ENCODE measurements around the gene ERAL1. TPM values are rescaled to one million over a fixed set of nuclear protein-coding genes. Genes with fewer than 3 reads are reported as not detected.
"Not testable (repeated sequence)": the region's sequence is repeated elsewhere in the genome, so short reads cannot be mapped to it uniquely, and the experiment has no call there.

Gene ERAL1
- total RNA-seq, 2 experiments from 2014 or later: 51.5 to 74.8 TPM

- no peaks in the 10 kb centered on the region for H3K4me1 Mint-ChIP-seq
- POLR2A ChIA-PET: no interaction called here
- ATAC-seq (no peak), DNase-seq (no peak)
- CTCF ChIA-PET: interaction anchor here (1.1 to 2.0 kb wide), 3 partner anchors 34 to 250 kb away, joined by 3 to 6 read pairs (median 5); no protein-coding TSS in a partner anchor
- H3K4me3 Mint-ChIP-seq: no peak overlapping the region
- peaks cover 9% of the 10 kb centered on the region for H3K36me3 Mint-ChIP-seq (ENCODE audit: low read depth)
- no peak overlapping the region for H3K27ac Mint-ChIP-seq
- no peaks in the 10 kb centered on the region for H3K27me3 Mint-ChIP-seq
- intact Hi-C loops (cut with DNase I, micrococcal nuclease): no loop called here
- no peaks in the 10 kb centered on the region for H3K9me3 Mint-ChIP-seq (ENCODE audit: low read depth)
These were observed 9.1 kb downstream of the ERAL1 start for GRCh38 chr17:28863953-28864352.

GRCh38 chr17:28864991-28865849 is 10.4 kb downstream of the ERAL1 start:
- Mint-ChIP-seq H3K4me3 (no peak overlapping the region), H3K27me3 (no peaks in the 10 kb centered on the region), H3K4me1 (no peaks in the 10 kb centered on the region), H3K27ac (no peak overlapping the region), H3K9me3 (ENCODE audit: low read depth) (no peaks in the 10 kb centered on the region), H3K36me3 (ENCODE audit: low read depth) (peaks cover 3% of the 10 kb centered on the region)
- ATAC-seq (no peak), DNase-seq (no peak)
- CTCF ChIA-PET: interaction anchor here (1.1 to 1.2 kb wide), 2 partner anchors 101 to 249 kb away, joined by 3 read pairs; no protein-coding TSS in a partner anchor
- POLR2A ChIA-PET: no interaction called here
- intact Hi-C loops (cut with DNase I, micrococcal nuclease): no loop called here

GRCh38 chr17:28865946-28866752 is 11.3 kb downstream of the ERAL1 start:
- H3K4me1 Mint-ChIP-seq: peaks cover 3% of the 10 kb centered on the region
- ATAC-seq (peak; percentile 76), DNase-seq (no peak)
- no peak overlapping the region for H3K4me3 Mint-ChIP-seq
- CTCF ChIA-PET: interaction anchor here (1.0 to 1.2 kb wide), 2 partner anchors 102 to 103 kb away, joined by 3 to 4 read pairs; no protein-coding TSS in a partner anchor
- H3K9me3 Mint-ChIP-seq (ENCODE audit: low read depth): no peaks in the 10 kb centered on the region
- H3K27me3 Mint-ChIP-seq: no peaks in the 10 kb centered on the region
- POLR2A ChIA-PET: no interaction called here
- H3K27ac Mint-ChIP-seq: no peak overlapping the region
- H3K36me3 Mint-ChIP-seq (ENCODE audit: low read depth): no peaks in the 10 kb centered on the region
- intact Hi-C loops (cut with DNase I, micrococcal nuclease): no loop called here

- ChIA-PET CTCF (interaction anchor here (1.0 kb wide), 1 partner anchor 104 kb away, joined by 4 read pairs; no protein-coding TSS in a partner anchor), POLR2A (no interaction called here)
- no peaks in the 10 kb centered on the region for H3K36me3 Mint-ChIP-seq (ENCODE audit: low read depth)
- intact Hi-C loops (cut with DNase I, micrococcal nuclease): no loop called here
- DNase-seq: no peak
- H3K4me3 Mint-ChIP-seq: no peak overlapping the region
- H3K27me3 Mint-ChIP-seq: no peaks in the 10 kb centered on the region
- peaks cover 13% of the 10 kb centered on the region for H3K4me1 Mint-ChIP-seq
- H3K27ac Mint-ChIP-seq: no peak overlapping the region
- no peak for ATAC-seq
- no peaks in the 10 kb centered on the region for H3K9me3 Mint-ChIP-seq (ENCODE audit: low read depth)
These were observed 12.5 kb downstream of the ERAL1 start for GRCh38 chr17:28867276-28867675.

- Mint-ChIP-seq H3K9me3 (ENCODE audit: low read depth) (no peaks in the 10 kb centered on the region), H3K36me3 (ENCODE audit: low read depth) (no peaks in the 10 kb centered on the region), H3K4me3 (no peak overlapping the region), H3K27me3 (no peaks in the 10 kb centered on the region), H3K27ac (peak overlapping the region; percentile 87), H3K4me1 (peaks cover 25% of the 10 kb centered on the region)
- intact Hi-C loops (cut with DNase I, micrococcal nuclease): no loop called here
- ATAC-seq: peak; percentile 92
- POLR2A ChIA-PET: interaction anchor here (0.7 to 1.0 kb wide), 5 partner anchors 10 to 39 kb away, joined by 3 to 7 read pairs (median 4); partner anchors contain the start of gene FAM222B
- DNase-seq: peak; percentile 75
- CTCF ChIA-PET: interaction anchor here (0.6 to 2.0 kb wide), 9 partner anchors 9 to 246 kb away, joined by 3 to 6 read pairs (median 3); no protein-coding TSS in a partner anchor
These were observed 16.3 kb downstream of the ERAL1 start for GRCh38 chr17:28871056-28871579.

- Mint-ChIP-seq H3K4me3 (no peak overlapping the region), H3K9me3 (ENCODE audit: low read depth) (no peaks in the 10 kb centered on the region), H3K36me3 (ENCODE audit: low read depth) (peaks cover 6% of the 10 kb centered on the region), H3K4me1 (peaks cover 46% of the 10 kb centered on the region), H3K27me3 (no peaks in the 10 kb centered on the region), H3K27ac (no peak overlapping the region)
- ChIA-PET CTCF (interaction anchor here (1.3 kb wide), 1 partner anchor 75 kb away, joined by 5 read pairs; no protein-coding TSS in a partner anchor), POLR2A (no interaction called here)
- no peak for DNase-seq
- intact Hi-C loops (cut with DNase I, micrococcal nuclease): no loop called here
- no peak for ATAC-seq
These were observed 19.0 kb downstream of the ERAL1 start for GRCh38 chr17:28873839-28874238.

- ChIA-PET CTCF (interaction anchor here (0.6 to 1.3 kb wide), 4 partner anchors 33 to 706 kb away, joined by 3 to 5 read pairs (median 3); no protein-coding TSS in a partner anchor), POLR2A (no interaction called here)
- Mint-ChIP-seq H3K4me1 (peaks cover 46% of the 10 kb centered on the region), H3K36me3 (ENCODE audit: low read depth) (peaks cover 6% of the 10 kb centered on the region), H3K9me3 (ENCODE audit: low read depth) (no peaks in the 10 kb centered on the region), H3K4me3 (no peak overlapping the region), H3K27ac (no peak overlapping the region), H3K27me3 (no peaks in the 10 kb centered on the region)
- ATAC-seq: no peak
- DNase-seq: no peak
- intact Hi-C loops (cut with DNase I, micrococcal nuclease): no loop called here
These were observed 19.9 kb downstream of the ERAL1 start for GRCh38 chr17:28874750-28875149.

- Mint-ChIP-seq H3K27ac (no peak overlapping the region), H3K9me3 (ENCODE audit: low read depth) (no peaks in the 10 kb centered on the region), H3K4me3 (no peak overlapping the region), H3K4me1 (peaks cover 44% of the 10 kb centered on the region), H3K36me3 (ENCODE audit: low read depth) (peaks cover 14% of the 10 kb centered on the region), H3K27me3 (no peaks in the 10 kb centered on the region)
- intact Hi-C loops (cut with DNase I, micrococcal nuclease): loop anchor here (1.0 to 2.0 kb wide), 4 partner anchors 17 to 64 kb away; partner anchors contain the start of genes ERAL1 (in 1 of the 2) and FAM222B (in 1 of the 2)
- DNase-seq (peak; percentile 39), ATAC-seq (peak; percentile 72)
- ChIA-PET CTCF (interaction anchor here (0.7 to 1.0 kb wide), 4 partner anchors 17 to 383 kb away, joined by 3 read pairs; no protein-coding TSS in a partner anchor), POLR2A (interaction anchor here (0.7 kb wide), 1 partner anchor 265 kb away, joined by 3 read pairs; no protein-coding TSS in a partner anchor)
These were observed 21.2 kb downstream of the ERAL1 start for GRCh38 chr17:28875848-28876550.

- H3K9me3 Mint-ChIP-seq (ENCODE audit: low read depth); ATAC-seq; CTCF ChIA-PET; POLR2A ChIA-PET; H3K4me3 Mint-ChIP-seq; H3K27me3 Mint-ChIP-seq; H3K27ac Mint-ChIP-seq; DNase-seq: not testable (repeated sequence)
- peaks cover 33% of the 10 kb centered on the region for H3K4me1 Mint-ChIP-seq
- intact Hi-C loops (cut with DNase I, micrococcal nuclease): loop anchor here in 1 of 2 experiments (2.0 kb wide), 2 partner anchors 22 to 34 kb away; partner anchors contain the start of genes ERAL1 and FAM222B
- H3K36me3 Mint-ChIP-seq (ENCODE audit: low read depth): peaks cover 21% of the 10 kb centered on the region
These were observed 22.4 kb downstream of the ERAL1 start for GRCh38 chr17:28877150-28877711.

- Mint-ChIP-seq H3K4me3 (no peak overlapping the region), H3K27me3 (no peaks in the 10 kb centered on the region), H3K9me3 (ENCODE audit: low read depth) (no peaks in the 10 kb centered on the region), H3K27ac (peak overlapping the region; percentile 39), H3K4me1 (peaks cover 31% of the 10 kb centered on the region), H3K36me3 (ENCODE audit: low read depth) (peaks cover 29% of the 10 kb centered on the region)
- POLR2A ChIA-PET: interaction anchor here (0.6 kb wide), 1 partner anchor 11 kb away, joined by 4 read pairs; no protein-coding TSS in a partner anchor
- intact Hi-C loops (cut with DNase I, micrococcal nuclease): no loop called here
- peak; percentile 44 for ATAC-seq
- CTCF ChIA-PET: interaction anchor here (0.8 to 2.1 kb wide), 5 partner anchors 18 to 150 kb away, joined by 3 to 17 read pairs (median 4); partner anchors contain the start of gene NEK8
- no peak for DNase-seq
These were observed 23.5 kb downstream of the ERAL1 start for GRCh38 chr17:28878158-28878910.

Data from activated CD4-positive, alpha-beta T cell treated with anti-CD3 and anti-CD28 coated beads for 36 hours (primary cell).